ENCODE data around the gene BRIP1.

The BRIP1 gene

DNA sequence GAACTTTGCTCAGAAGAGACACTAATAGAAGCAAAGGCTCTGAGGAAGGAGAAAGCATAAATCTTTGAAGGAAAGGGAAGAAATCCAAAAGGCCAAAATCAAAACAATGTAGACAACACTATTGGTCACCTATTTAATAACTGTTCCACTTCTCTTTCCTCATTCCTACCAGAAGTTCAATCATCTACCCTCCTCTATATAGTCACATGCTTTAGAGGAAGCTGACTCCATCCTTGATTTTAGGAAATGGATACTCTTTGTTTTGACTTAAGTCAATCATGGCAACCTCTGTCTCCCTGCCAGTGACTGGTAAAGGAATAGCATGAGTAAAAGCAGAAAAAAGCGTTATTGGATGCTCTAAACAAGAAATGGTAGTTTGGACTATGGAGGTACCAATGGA, 7.3 kb downstream of the BRIP1 start:
- H3K27ac ChIP-seq: no peak overlapping the region
- TF ChIP-seq, protein P1, sequence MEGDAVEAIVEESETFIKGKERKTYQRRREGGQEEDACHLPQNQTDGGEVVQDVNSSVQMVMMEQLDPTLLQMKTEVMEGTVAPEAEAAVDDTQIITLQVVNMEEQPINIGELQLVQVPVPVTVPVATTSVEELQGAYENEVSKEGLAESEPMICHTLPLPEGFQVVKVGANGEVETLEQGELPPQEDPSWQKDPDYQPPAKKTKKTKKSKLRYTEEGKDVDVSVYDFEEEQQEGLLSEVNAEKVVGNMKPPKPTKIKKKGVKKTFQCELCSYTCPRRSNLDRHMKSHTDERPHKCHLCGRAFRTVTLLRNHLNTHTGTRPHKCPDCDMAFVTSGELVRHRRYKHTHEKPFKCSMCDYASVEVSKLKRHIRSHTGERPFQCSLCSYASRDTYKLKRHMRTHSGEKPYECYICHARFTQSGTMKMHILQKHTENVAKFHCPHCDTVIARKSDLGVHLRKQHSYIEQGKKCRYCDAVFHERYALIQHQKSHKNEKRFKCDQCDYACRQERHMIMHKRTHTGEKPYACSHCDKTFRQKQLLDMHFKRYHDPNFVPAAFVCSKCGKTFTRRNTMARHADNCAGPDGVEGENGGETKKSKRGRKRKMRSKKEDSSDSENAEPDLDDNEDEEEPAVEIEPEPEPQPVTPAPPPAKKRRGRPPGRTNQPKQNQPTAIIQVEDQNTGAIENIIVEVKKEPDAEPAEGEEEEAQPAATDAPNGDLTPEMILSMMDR (conservative IDR thresholded peaks at IDR 0.05): no peak

GRCh38 chr17:61852857-61853256, 10.5 kb downstream of the BRIP1 start:
- TF ChIP-seq, protein P1 (conservative IDR thresholded peaks at IDR 0.05): no peak
- H3K27ac ChIP-seq: no peak overlapping the region

DNA sequence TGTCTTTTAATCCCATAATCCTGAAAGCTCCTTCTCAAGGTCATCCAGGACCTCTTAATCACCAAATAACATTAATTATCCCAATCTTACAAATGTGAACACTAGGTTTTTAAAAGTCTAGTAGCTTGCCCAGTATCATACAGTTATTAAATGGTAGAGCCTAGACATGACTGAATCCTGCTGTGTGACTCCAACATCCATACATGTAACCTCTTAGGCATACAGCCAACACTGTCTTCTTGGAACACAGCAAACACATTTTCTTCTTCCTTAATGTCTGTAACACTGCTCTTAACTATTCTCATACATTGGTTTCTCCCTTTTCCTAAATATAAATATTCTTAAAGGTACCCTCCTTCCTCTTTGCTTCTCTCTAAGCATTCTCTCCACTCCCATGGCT, 13.7 kb downstream of the BRIP1 start:
- H3K27ac ChIP-seq: no peak overlapping the region
- TF ChIP-seq, protein P1 (conservative IDR thresholded peaks at IDR 0.05): no peak

DNA sequence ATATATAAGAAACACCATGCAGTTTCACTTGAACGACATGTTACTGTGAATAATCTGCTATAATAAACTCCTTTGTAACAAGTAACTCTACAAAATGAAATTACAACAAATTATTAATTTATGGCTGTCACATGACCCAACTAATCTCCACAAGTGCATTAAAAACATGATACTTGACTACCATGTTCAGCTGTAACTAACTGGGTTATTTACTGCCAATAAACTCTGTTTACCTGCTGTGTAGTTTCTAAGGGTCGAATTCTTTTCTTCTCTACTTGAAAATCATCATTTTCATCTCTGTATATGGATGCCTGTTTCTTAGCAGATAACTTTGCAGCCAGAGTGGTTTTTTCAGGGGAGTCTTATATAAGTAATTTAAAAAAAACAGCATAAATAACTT, 14.4 kb downstream of the BRIP1 start:
- H3K27ac ChIP-seq: no peak overlapping the region
- TF ChIP-seq, protein P1 (conservative IDR thresholded peaks at IDR 0.05): no peak

- TF ChIP-seq, protein P1 (conservative IDR thresholded peaks at IDR 0.05): no peak
- no peak overlapping the region for H3K27ac ChIP-seq
Observed at GRCh38 chr17:61848247-61848646, 15.1 kb downstream of the BRIP1 start.

DNA sequence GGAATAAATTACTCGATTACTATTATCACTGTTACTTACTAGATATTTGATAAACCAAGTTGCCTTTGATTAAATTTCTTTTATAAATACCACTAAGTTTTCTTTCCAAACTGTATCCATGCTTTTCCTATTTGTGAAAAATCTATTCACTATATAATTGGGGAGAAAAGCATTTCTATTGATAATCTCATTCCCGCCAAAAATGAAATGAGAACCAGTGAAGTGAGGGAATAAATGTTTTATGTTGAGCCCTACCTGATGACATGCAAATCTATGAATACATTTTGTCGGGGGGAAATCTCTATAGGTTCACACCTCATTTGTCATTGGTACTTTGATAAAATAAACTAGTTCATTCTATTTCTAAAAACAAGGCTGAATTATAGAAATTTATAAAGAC, 15.7 kb downstream of the BRIP1 start:
- no peak overlapping the region for H3K27ac ChIP-seq
- TF ChIP-seq, protein P1 (conservative IDR thresholded peaks at IDR 0.05): no peak

DNA sequence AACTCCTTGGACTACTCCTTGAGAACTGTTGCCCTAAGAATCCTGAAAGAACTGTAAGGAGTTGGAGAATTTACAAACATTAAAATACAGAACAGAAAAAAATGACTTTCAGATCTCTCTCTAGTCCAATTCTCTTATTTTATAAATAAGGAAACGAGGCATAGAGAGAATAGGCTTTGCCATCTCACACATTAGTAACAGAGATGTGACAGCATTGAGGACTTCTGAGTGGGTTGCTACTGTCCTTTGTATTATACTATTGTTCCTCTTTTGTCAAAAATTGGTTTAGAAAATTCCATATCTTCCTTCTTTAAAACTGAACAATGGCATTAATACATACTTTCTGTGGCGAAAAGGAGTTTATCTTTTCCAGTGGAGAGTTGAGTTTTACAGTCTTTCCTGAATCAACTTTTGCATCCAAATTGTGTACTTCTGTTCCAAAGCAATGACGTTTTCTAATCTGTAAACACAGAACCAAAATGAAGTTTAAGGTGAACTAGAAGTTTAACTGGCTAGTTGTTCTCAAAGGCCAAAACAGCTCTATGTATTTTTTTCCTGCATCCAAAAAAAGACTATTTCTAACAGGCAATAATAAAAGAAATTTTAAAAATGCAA, 16.5 kb downstream of the BRIP1 start:
- TF ChIP-seq, protein P1 (conservative IDR thresholded peaks at IDR 0.05): no peak
- no peak overlapping the region for H3K27ac ChIP-seq

Data from VCaP (cell line).